ENCODE measurements around the gene ADAMTS13. TPM values are rescaled to one million over a fixed set of nuclear protein-coding genes. Genes with fewer than 3 reads are reported as not detected.

ADAMTS13 gene
- polyA plus RNA-seq, 4 donors, result 6.1 to 14.4 (median 11.7) TPM

GRCh38 chr9:133502112-133502511 lies 79.9 kb downstream of the ADAMTS13 start:
- no peak for DNase-seq (ENCODE audit: low read depth in 4 of 4, low spot score in 2 of 4)

- no peak for DNase-seq (ENCODE audit: low read depth in 4 of 4, low spot score in 2 of 4)
Measured at GRCh38 chr9:133505186-133505830, 83.1 kb downstream of the ADAMTS13 start.

- DNase-seq (ENCODE audit: low read depth in 4 of 4, low spot score in 2 of 4), result no peak
Measured at GRCh38 chr9:133505901-133506652, 83.9 kb downstream of the ADAMTS13 start.

- no peak for DNase-seq (ENCODE audit: low read depth in 4 of 4, low spot score in 2 of 4)
Measured at GRCh38 chr9:133506653-133507038, 84.5 kb downstream of the ADAMTS13 start.

GRCh38 chr9:133507246-133507965 lies 85.2 kb downstream of the ADAMTS13 start:
- DNase-seq (ENCODE audit: low read depth in 4 of 4, low spot score in 2 of 4), result no peak

GRCh38 chr9:133508046-133508445 lies 85.9 kb downstream of the ADAMTS13 start:
- no peak for DNase-seq (ENCODE audit: low read depth in 4 of 4, low spot score in 2 of 4)

Other genes with a start within 250 kb of the ADAMTS13 start
- under 1 TPM in 3 of 4 donors, not detected in 1; 0.17 to 0.28 (median 0.22) TPM for gene OBP2B, start 213.1 kb upstream of the ADAMTS13 start, polyA plus RNA-seq (ENCODE audit: insufficient read length in 4 of 4)
- gene ABO, start 147.2 kb upstream of the ADAMTS13 start, polyA plus RNA-seq (ENCODE audit: insufficient read length in 4 of 4), result 10 to 100 TPM; 13.2 to 32.8 (median 18.4) TPM
- 10 to 100 TPM; 27.2 to 38.2 (median 32.2) TPM for gene SURF6, start 86.2 kb upstream of the ADAMTS13 start, polyA plus RNA-seq (ENCODE audit: insufficient read length in 4 of 4)
- gene MED22, start 74.2 kb upstream of the ADAMTS13 start, polyA plus RNA-seq (ENCODE audit: insufficient read length in 4 of 4), result 10 to 100 TPM; 25.7 to 34.8 (median 30.6) TPM
- 1,000 to 10,000 TPM; 2,281 to 2,842 (median 2,604) TPM for gene RPL7A, start 74.1 kb upstream of the ADAMTS13 start, polyA plus RNA-seq (ENCODE audit: insufficient read length in 4 of 4)
- gene SURF1, start 65.9 kb upstream of the ADAMTS13 start, polyA plus RNA-seq (ENCODE audit: insufficient read length in 4 of 4), result 10 to 100 TPM; 34.5 to 46.9 (median 43.5) TPM
- gene SURF2, start 65.8 kb upstream of the ADAMTS13 start, polyA plus RNA-seq (ENCODE audit: insufficient read length in 4 of 4), result 10 to 100 TPM; 21.6 to 28.6 (median 24.5) TPM
- 100 to 1,000 TPM; 161 to 180 (median 171) TPM for gene SURF4, start 46.3 kb upstream of the ADAMTS13 start, polyA plus RNA-seq (ENCODE audit: insufficient read length in 4 of 4)
- 1 to 10 TPM; 3.1 to 6.4 (median 4.8) TPM for gene STKLD1, start 46.0 kb upstream of the ADAMTS13 start, polyA plus RNA-seq (ENCODE audit: insufficient read length in 4 of 4)
- 10 to 100 TPM; 27.7 to 33.4 (median 32.5) TPM for gene REXO4, start 4.4 kb upstream of the ADAMTS13 start, polyA plus RNA-seq (ENCODE audit: insufficient read length in 4 of 4)
- 10 to 100 TPM; 24.9 to 40.7 (median 33.4) TPM for gene CACFD1, start 37.6 kb downstream of the ADAMTS13 start, polyA plus RNA-seq (ENCODE audit: insufficient read length in 4 of 4)
- gene SLC2A6, start 56.7 kb downstream of the ADAMTS13 start, polyA plus RNA-seq (ENCODE audit: insufficient read length in 4 of 4), result 1 to 10 TPM in 3 of 4 donors, under 1 TPM in 1; 0.93 to 1.7 (median 1.7) TPM
- gene MYMK, start 102.6 kb downstream of the ADAMTS13 start, polyA plus RNA-seq (ENCODE audit: insufficient read length in 4 of 4), result not detected
- gene ADAMTSL2, start 112.3 kb downstream of the ADAMTS13 start, polyA plus RNA-seq (ENCODE audit: insufficient read length in 4 of 4), result 1 to 10 TPM; 1.5 to 2.8 (median 2.2) TPM
- under 1 TPM in 2 of 4 donors, not detected in 2; 0.31 to 0.51 TPM for gene FAM163B, start 187.0 kb downstream of the ADAMTS13 start, polyA plus RNA-seq (ENCODE audit: insufficient read length in 4 of 4)
- 1 to 10 TPM in 2 of 4 donors, under 1 TPM in 2; 0.51 to 1.6 (median 1.1) TPM for gene DBH, start 214.0 kb downstream of the ADAMTS13 start, polyA plus RNA-seq (ENCODE audit: insufficient read length in 4 of 4)